Effector memory CD8-positive, alpha-beta T cell (primary cell): ENCODE measurements around the gene ELOVL5.

Experiments used
- ATAC-seq: fragments of 150-1000 bp; cut with Tn5 transposase; replicated peaks from 2 replicates; pipeline ENCODE4 v1.10.0; 2021; ENCODE audit warnings: mild to moderate bottlenecking, moderate library complexity
- DNase-seq, 3 experiments: peaks; one replicate each; pipeline ENCODE4 v3.0.0; 2021
- H3K27ac Mint-ChIP-seq, 2 donors: one replicate each; pipeline ENCODE4 v1.8.0; 2022; ENCODE audit warnings: mild to moderate bottlenecking in 2 of 2, mixed read lengths in 2 of 2, moderate library complexity in 2 of 2
- H3K27me3 Mint-ChIP-seq, 2 donors: one replicate each; pipeline ENCODE4 v1.8.0; 2022; ENCODE audit warnings: mixed read lengths in 2 of 2
- H3K36me3 Mint-ChIP-seq: one replicate; pipeline ENCODE4 v1.8.0; 2022; ENCODE audit warnings: mild to moderate bottlenecking, moderate library complexity, mixed read lengths; ENCODE audit not compliant: insufficient read depth
- H3K4me1 Mint-ChIP-seq, 2 donors: one replicate each; pipeline ENCODE4 v1.8.0; 2022; ENCODE audit warnings: low read depth in 2 of 2, mixed read lengths in 2 of 2
- H3K4me3 Mint-ChIP-seq, 2 donors: one replicate each; pipeline ENCODE4 v1.8.0; 2022; ENCODE audit warnings: mild to moderate bottlenecking in 2 of 2, mixed read lengths in 2 of 2, moderate library complexity in 2 of 2
- H3K9me3 Mint-ChIP-seq, 2 donors: one replicate each; pipeline ENCODE4 v1.8.0; 2022; ENCODE audit warnings: mixed read lengths in 2 of 2

The ELOVL5 gene

DNA sequence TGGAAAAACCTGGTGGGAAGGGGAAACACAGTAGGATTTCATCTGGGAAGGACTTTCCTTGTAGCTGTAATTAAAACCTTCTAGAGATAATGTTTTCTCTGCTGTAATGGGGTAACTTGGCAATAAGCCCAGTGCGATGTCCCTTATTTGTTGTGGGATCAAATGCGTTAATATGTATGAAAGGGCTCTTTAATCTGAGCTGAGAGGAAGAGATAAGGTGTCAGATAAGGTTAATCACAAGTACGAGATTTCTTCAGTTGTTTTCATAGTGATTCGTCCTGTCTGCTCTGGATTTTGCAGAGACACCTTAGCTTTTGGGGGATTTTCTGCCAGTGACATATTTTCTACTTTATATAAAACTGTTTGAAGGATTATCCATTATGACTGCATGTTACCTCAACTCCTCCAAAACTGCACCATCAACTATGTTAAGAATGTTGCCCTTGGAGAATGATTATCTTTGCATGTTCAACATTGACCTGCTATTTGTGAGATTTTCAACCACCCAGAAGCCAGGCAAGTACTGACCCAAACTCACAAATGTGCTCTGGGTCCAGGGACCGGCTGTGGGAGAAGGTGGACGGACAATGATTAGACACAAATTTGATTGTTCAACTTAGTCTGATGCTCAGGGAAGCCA, 21.2 kb upstream of the ELOVL5 start:
- Mint-ChIP-seq H3K36me3 (no peaks in the 10 kb centered on the region), H3K27ac (no peak overlapping the region), H3K27me3 (peaks cover 0 to 8% of the 10 kb centered on the region in 2 donors), H3K4me3 (no peak overlapping the region), H3K9me3 (no peaks in the 10 kb centered on the region), H3K4me1 (no peaks in the 10 kb centered on the region)
- no peak for DNase-seq
- peak; percentile 29 for ATAC-seq

DNA sequence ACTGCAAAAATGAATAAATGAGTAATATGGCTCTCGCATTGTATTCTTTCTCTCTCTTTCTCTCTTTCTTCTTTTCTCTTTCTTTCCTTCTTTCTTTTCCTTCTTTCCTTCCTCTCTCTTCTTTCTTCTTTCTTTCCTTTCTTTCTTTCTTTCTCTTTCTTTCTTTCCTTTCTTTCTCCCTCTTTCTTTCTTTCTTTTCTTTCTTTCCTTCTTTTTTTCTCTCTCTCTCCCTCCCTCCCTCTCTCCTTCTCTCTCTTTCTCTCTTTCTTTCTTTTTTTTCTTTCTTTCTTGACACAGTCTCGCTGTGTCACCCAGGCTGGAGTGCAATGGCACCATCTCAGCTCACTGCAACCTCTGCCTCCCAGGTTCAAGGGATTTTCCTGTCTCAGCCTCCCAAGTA, 20.3 kb upstream of the ELOVL5 start:
- Mint-ChIP-seq H3K4me3 (no peak overlapping the region), H3K27ac (no peak overlapping the region), H3K27me3 (peaks cover 0 to 8% of the 10 kb centered on the region in 2 donors), H3K9me3 (no peaks in the 10 kb centered on the region), H3K36me3 (no peaks in the 10 kb centered on the region), H3K4me1 (no peaks in the 10 kb centered on the region)
- ATAC-seq = no peak
- no peak for DNase-seq

DNA sequence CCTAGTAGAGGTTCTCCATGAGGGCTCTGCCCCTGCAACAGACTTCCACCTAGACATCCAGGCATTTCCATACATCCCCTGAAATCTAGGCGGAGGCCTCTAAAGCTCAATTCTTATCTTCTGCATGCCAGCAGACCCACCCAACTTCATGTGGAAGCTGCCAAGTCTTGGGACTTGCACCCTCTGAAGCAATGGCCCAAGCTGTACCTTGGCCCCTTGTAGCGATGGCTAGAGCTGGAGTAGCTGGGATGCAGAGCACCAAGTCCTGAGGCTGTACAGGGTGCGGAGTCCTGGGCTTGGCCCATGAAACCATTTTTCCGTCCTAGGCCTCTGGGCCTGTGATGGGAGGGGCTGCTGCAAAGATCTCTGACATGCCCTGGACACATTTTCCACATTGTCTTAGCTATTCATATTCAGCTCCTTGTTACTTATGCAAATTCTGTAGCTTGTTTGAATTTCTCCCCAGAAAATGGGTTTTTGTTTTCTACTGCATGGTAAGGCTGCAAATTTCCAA, 17.4 kb upstream of the ELOVL5 start:
- no peaks in the 10 kb centered on the region for H3K9me3 Mint-ChIP-seq
- H3K4me3 Mint-ChIP-seq = no peak overlapping the region
- H3K27ac Mint-ChIP-seq = no peak overlapping the region
- peaks cover 0 to 8% of the 10 kb centered on the region in 2 donors for H3K27me3 Mint-ChIP-seq
- H3K36me3 Mint-ChIP-seq = peaks cover 8% of the 10 kb centered on the region
- DNase-seq (no peak), ATAC-seq (no peak)
- H3K4me1 Mint-ChIP-seq = peaks cover 13 to 14% of the 10 kb centered on the region in 2 donors

DNA sequence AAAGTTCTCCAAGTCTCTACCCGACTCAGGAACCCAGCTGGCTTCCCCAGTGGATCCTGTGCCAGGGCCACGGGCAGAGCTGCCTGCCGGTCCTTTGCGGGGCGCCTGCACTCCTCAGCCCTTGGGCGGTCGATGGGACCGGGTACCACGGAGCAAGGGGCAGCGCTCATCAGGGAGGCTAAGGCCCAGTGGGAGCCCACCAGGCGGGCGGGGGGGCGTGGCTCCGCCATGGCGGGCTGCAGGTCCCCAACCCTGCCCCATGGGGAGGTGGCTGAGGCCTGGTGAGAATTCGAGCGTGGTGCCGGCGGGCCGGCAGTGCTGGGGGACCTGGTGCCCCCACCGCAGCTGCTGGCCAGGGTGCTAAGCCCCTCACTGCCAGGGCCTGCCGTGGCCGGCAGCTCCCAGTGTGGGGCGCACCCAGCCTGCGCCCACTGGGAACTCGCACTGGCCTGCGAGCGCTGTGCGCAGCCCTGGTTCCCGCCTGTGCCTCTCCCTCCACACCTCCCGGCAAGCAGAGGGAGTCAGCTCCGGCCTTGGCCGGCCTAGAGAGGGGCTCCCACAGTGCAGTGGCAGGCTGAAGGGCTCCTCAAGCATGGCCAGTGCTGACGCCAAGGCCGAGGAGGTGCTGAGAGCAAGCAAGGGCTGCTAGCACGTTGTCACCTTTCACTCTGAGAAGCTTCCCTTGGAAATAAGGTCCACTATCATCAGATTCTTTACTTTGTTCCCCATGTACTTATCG, 14.8 kb upstream of the ELOVL5 start:
- Mint-ChIP-seq H3K9me3 (no peaks in the 10 kb centered on the region), H3K4me1 (peaks cover 26 to 35% of the 10 kb centered on the region in 2 donors), H3K27ac (no peak overlapping the region), H3K27me3 (no peaks in the 10 kb centered on the region), H3K36me3 (peaks cover 26% of the 10 kb centered on the region), H3K4me3 (no peak overlapping the region)
- DNase-seq (no peak), ATAC-seq (no peak)

GRCh38 chr6:53361549-53362031, 12.8 kb upstream of the ELOVL5 start:
- Mint-ChIP-seq H3K27ac (peak overlapping the region; percentile 92 to 97), H3K36me3 (peaks cover 26% of the 10 kb centered on the region), H3K4me1 (peaks cover 29 to 43% of the 10 kb centered on the region in 2 donors), H3K9me3 (no peaks in the 10 kb centered on the region), H3K27me3 (no peaks in the 10 kb centered on the region), H3K4me3 (peak overlapping the region; percentile 85 to 86)
- peak; percentile 68 to 78 (median 73) for DNase-seq
- ATAC-seq = peak; percentile 73

GRCh38 chr6:53360093-53360912, 11.6 kb upstream of the ELOVL5 start:
- ATAC-seq = no peak
- DNase-seq = no peak
- H3K4me3 Mint-ChIP-seq = peak overlapping the region; percentile 85 to 86
- H3K36me3 Mint-ChIP-seq = peaks cover 26% of the 10 kb centered on the region
- no peaks in the 10 kb centered on the region for H3K27me3 Mint-ChIP-seq
- peak overlapping the region; percentile 96 to 97 for H3K27ac Mint-ChIP-seq
- no peaks in the 10 kb centered on the region for H3K9me3 Mint-ChIP-seq
- H3K4me1 Mint-ChIP-seq = peaks cover 29 to 43% of the 10 kb centered on the region in 2 donors

GRCh38 chr6:53359843-53360092, 11.0 kb upstream of the ELOVL5 start:
- DNase-seq (no peak), ATAC-seq (no peak)
- H3K4me1 Mint-ChIP-seq = peaks cover 29 to 43% of the 10 kb centered on the region in 2 donors
- H3K4me3 Mint-ChIP-seq = peak overlapping the region; percentile 85 to 86
- no peaks in the 10 kb centered on the region for H3K27me3 Mint-ChIP-seq
- peak overlapping the region; percentile 96 to 97 for H3K27ac Mint-ChIP-seq
- H3K9me3 Mint-ChIP-seq = no peaks in the 10 kb centered on the region
- peaks cover 26% of the 10 kb centered on the region for H3K36me3 Mint-ChIP-seq

GRCh38 chr6:53359095-53359842, 10.5 kb upstream of the ELOVL5 start:
- DNase-seq (peak; percentile 88 to 89 (median 88)), ATAC-seq (peak; percentile 76)
- Mint-ChIP-seq H3K4me3 (peak overlapping the region; percentile 85 to 86), H3K4me1 (peaks cover 29 to 43% of the 10 kb centered on the region in 2 donors), H3K9me3 (no peaks in the 10 kb centered on the region), H3K27ac (peak overlapping the region; percentile 96 to 97), H3K36me3 (peaks cover 26% of the 10 kb centered on the region), H3K27me3 (no peaks in the 10 kb centered on the region)

- Mint-ChIP-seq H3K4me3 (peak overlapping the region; percentile 85 to 86), H3K27me3 (no peaks in the 10 kb centered on the region), H3K36me3 (peaks cover 26% of the 10 kb centered on the region), H3K27ac (peak overlapping the region; percentile 96 to 97), H3K9me3 (no peaks in the 10 kb centered on the region), H3K4me1 (peaks cover 29 to 43% of the 10 kb centered on the region in 2 donors)
- no peak for ATAC-seq
- DNase-seq = no peak
Observed at GRCh38 chr6:53358440-53359094, 9.8 kb upstream of the ELOVL5 start.

- no peaks in the 10 kb centered on the region for H3K27me3 Mint-ChIP-seq
- no peaks in the 10 kb centered on the region for H3K9me3 Mint-ChIP-seq
- no peak for ATAC-seq
- H3K4me3 Mint-ChIP-seq = peak overlapping the region; percentile 85 to 86
- no peak for DNase-seq
- peak overlapping the region in 1 of 2 donors; percentile 96 for H3K27ac Mint-ChIP-seq
- peaks cover 29 to 43% of the 10 kb centered on the region in 2 donors for H3K4me1 Mint-ChIP-seq
- H3K36me3 Mint-ChIP-seq = peaks cover 26% of the 10 kb centered on the region
Observed at GRCh38 chr6:53357576-53358360, 9.0 kb upstream of the ELOVL5 start.

DNA sequence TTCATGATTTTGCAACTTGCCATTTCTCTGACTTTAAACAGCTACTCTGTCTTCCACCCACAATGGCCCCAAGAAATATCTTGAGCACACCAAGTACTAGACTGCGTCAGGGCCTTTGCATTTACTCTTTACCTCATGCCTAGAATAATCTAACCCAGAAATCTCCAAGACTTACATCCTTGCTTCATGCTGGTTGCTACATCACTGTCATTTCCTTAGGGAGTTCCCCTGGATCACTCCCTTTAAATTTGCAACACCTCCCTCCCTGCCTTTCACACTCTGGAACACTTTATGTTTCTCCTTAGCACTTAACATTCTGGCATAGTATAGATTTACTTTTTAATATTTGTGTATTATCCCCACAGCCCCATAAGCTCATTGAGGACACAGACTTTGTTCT, 4.9 kb upstream of the ELOVL5 start:
- DNase-seq = no peak

GRCh38 chr6:53352360-53352759, 3.6 kb upstream of the ELOVL5 start:
- Mint-ChIP-seq H3K4me1 (peaks cover 9 to 13% of the 10 kb centered on the region in 2 donors), H3K27ac (no peak overlapping the region), H3K4me3 (no peak overlapping the region), H3K36me3 (peaks cover 27% of the 10 kb centered on the region), H3K27me3 (no peaks in the 10 kb centered on the region), H3K9me3 (no peaks in the 10 kb centered on the region)
- ATAC-seq = no peak
- DNase-seq = no peak

More for the DNA sequence above, 4.9 kb upstream of the ELOVL5 start:
- Mint-ChIP-seq H3K27me3 (no peaks in the 10 kb centered on the region), H3K27ac (no peak overlapping the region), H3K9me3 (no peaks in the 10 kb centered on the region), H3K4me1 (peaks cover 11 to 19% of the 10 kb centered on the region in 2 donors), H3K36me3 (peaks cover 16% of the 10 kb centered on the region), H3K4me3 (no peak overlapping the region)
- no peak for ATAC-seq
